DMS153 treated with DMSO at 0.1 percent for 48 hours (cell line): ENCODE measurements around the gene FSTL5.

ENCODE experiments used
- DNase-seq: peaks from one replicate; lab custom pipeline; 2025; ENCODE audit not compliant: unreplicated experiment; lab: John Stamatoyannopoulos, UW

Gene FSTL5

GRCh38 chr4:161505141-161505540 lies 658.7 kb downstream of the FSTL5 start:
- no peak for DNase-seq

- no peak for DNase-seq
These were observed 665.6 kb downstream of the FSTL5 start for GRCh38 chr4:161498155-161498554.

GRCh38 chr4:161486461-161486860 lies 677.3 kb downstream of the FSTL5 start:
- DNase-seq: no peak

- no peak for DNase-seq
These were observed 697.5 kb downstream of the FSTL5 start for GRCh38 chr4:161466316-161466715.

- no peak for DNase-seq
These were observed 700.4 kb downstream of the FSTL5 start for GRCh38 chr4:161463436-161463835.

- DNase-seq: no peak
These were observed 705.9 kb downstream of the FSTL5 start for GRCh38 chr4:161457906-161458305.

GRCh38 chr4:161457311-161457710 lies 706.5 kb downstream of the FSTL5 start:
- no peak for DNase-seq

- DNase-seq: no peak
These were observed 708.9 kb downstream of the FSTL5 start for GRCh38 chr4:161454860-161455259.

- DNase-seq: no peak
These were observed 715.1 kb downstream of the FSTL5 start for GRCh38 chr4:161448550-161449180.

- DNase-seq: no peak
These were observed 719.2 kb downstream of the FSTL5 start for GRCh38 chr4:161444626-161445025.

- DNase-seq: no peak
These were observed 720.9 kb downstream of the FSTL5 start for GRCh38 chr4:161442921-161443320.

- no peak for DNase-seq
These were observed 725.7 kb downstream of the FSTL5 start for GRCh38 chr4:161438096-161438495.

- no peak for DNase-seq
These were observed 735.4 kb downstream of the FSTL5 start for GRCh38 chr4:161428180-161428965.

- peak; percentile 7 for DNase-seq
These were observed 744.0 kb downstream of the FSTL5 start for GRCh38 chr4:161419822-161420221.

GRCh38 chr4:161411901-161412300 lies 751.9 kb downstream of the FSTL5 start:
- no peak for DNase-seq

- no peak for DNase-seq
These were observed 759.3 kb downstream of the FSTL5 start for GRCh38 chr4:161404346-161405110.

GRCh38 chr4:161403781-161404180 lies 760.0 kb downstream of the FSTL5 start:
- no peak for DNase-seq

- DNase-seq: no peak
These were observed 770.2 kb downstream of the FSTL5 start for GRCh38 chr4:161393602-161394001.

- no peak for DNase-seq
These were observed 781.1 kb downstream of the FSTL5 start for GRCh38 chr4:161382655-161383054.

- DNase-seq: no peak
These were observed 787.5 kb downstream of the FSTL5 start for GRCh38 chr4:161376275-161376674.

- no peak for DNase-seq
These were observed 799.1 kb downstream of the FSTL5 start for GRCh38 chr4:161364681-161365080.

- no peak for DNase-seq
These were observed 802.8 kb downstream of the FSTL5 start for GRCh38 chr4:161360982-161361381.
